H9 (cell line): ENCODE results near the gene TMA16. TPM values are rescaled to one million over a fixed set of nuclear protein-coding genes. Genes with fewer than 3 reads are reported as not detected.

Experiments
- DNase-seq: peaks from one replicate; pipeline ENCODE4 v3.0.0-alpha.2; 2017
- H2AFZ ChIP-seq: one replicate; pipeline ENCODE4 v1.6.1; 2013; ENCODE audit warnings: mild to moderate bottlenecking, low read length, control low read depth, moderate library complexity
- H2AK5ac ChIP-seq: 2 replicates; pipeline ENCODE4 v1.6.1; 2013; ENCODE audit warnings: low read length, control low read depth, mixed read lengths; ENCODE audit not compliant: insufficient read length
- H2BK120ac ChIP-seq: one replicate; pipeline ENCODE4 v1.6.1; 2013; ENCODE audit warnings: low read depth, mild to moderate bottlenecking, low read length, control low read depth, inconsistent platforms; ENCODE audit not compliant: poor library complexity, severe bottlenecking
- H2BK12ac ChIP-seq: 2 replicates; pipeline ENCODE4 v1.6.1; 2013; ENCODE audit warnings: low read length, control low read depth, mixed read lengths, low read depth; ENCODE audit not compliant: insufficient read length
- H2BK15ac ChIP-seq: 2 replicates; pipeline ENCODE4 v1.6.1; 2013; ENCODE audit warnings: low read depth, low read length, control low read depth
- H2BK20ac ChIP-seq: one replicate; pipeline ENCODE4 v1.6.1; 2013; ENCODE audit warnings: low read depth, mild to moderate bottlenecking, low read length, control low read depth, inconsistent platforms; ENCODE audit not compliant: poor library complexity, severe bottlenecking
- H2BK5ac ChIP-seq: 2 replicates; pipeline ENCODE4 v1.6.1; 2013; ENCODE audit warnings: low read length, control low read depth, mixed read lengths; ENCODE audit not compliant: insufficient read length
- H3K14ac ChIP-seq: 2 replicates; pipeline ENCODE4 v1.6.1; 2013; ENCODE audit warnings: low read length, control low read depth; ENCODE audit not compliant: insufficient read depth
- H3K18ac ChIP-seq: 2 replicates; pipeline ENCODE4 v1.6.1; 2013; ENCODE audit warnings: low read depth, mild to moderate bottlenecking, mixed read lengths, low read length, control low read depth; ENCODE audit not compliant: insufficient read length
- H3K23ac ChIP-seq: 2 replicates; pipeline ENCODE4 v1.6.1; 2013; ENCODE audit warnings: low read length, control low read depth, mixed read lengths, low read depth; ENCODE audit not compliant: insufficient read length
- H3K23me2 ChIP-seq: 2 replicates; pipeline ENCODE4 v1.6.1; 2013; ENCODE audit warnings: low read depth, mild to moderate bottlenecking, mixed read lengths, low read length, control low read depth; ENCODE audit not compliant: insufficient read length, poor library complexity, severe bottlenecking
- H3K27ac ChIP-seq: 2 replicates; pipeline ENCODE4 v1.5.1; 2013; ENCODE audit warnings: low read length, control low read depth, mixed read lengths, low read depth; ENCODE audit not compliant: insufficient read length
- H3K27me3 ChIP-seq: 2 replicates; pipeline ENCODE4 v1.6.1; 2013; ENCODE audit warnings: low read length, control low read depth, inconsistent platforms; ENCODE audit not compliant: insufficient read depth
- H3K4ac ChIP-seq: 2 replicates; pipeline ENCODE4 v1.6.1; 2013; ENCODE audit warnings: low read depth, mild to moderate bottlenecking, control low read depth, inconsistent platforms, low read length, moderate library complexity
- H3K4me1 ChIP-seq: 2 replicates; pipeline ENCODE4 v1.6.1; 2013; ENCODE audit warnings: low read length, control low read depth, inconsistent platforms; ENCODE audit not compliant: insufficient read depth
- H3K4me2 ChIP-seq: 2 replicates; pipeline ENCODE4 v1.6.1; 2013; ENCODE audit warnings: low read length, control low read depth, mixed read lengths; ENCODE audit not compliant: insufficient read length, insufficient read depth
- H3K56ac ChIP-seq: 2 replicates; pipeline ENCODE4 v1.6.1; 2013; ENCODE audit warnings: low read depth, mild to moderate bottlenecking, mixed read lengths, low read length, control low read depth; ENCODE audit not compliant: insufficient read length
- H3K79me1 ChIP-seq: 2 replicates; pipeline ENCODE4 v1.6.1; 2013; ENCODE audit warnings: low read depth, mild to moderate bottlenecking, moderate library complexity, low read length, control low read depth, inconsistent platforms; ENCODE audit not compliant: insufficient read depth, poor library complexity, severe bottlenecking
- H3K79me2 ChIP-seq: 2 replicates; pipeline ENCODE4 v1.6.1; 2013; ENCODE audit warnings: low read length, control low read depth, inconsistent platforms; ENCODE audit not compliant: insufficient read depth
- H3K9ac ChIP-seq: 2 replicates; pipeline ENCODE4 v1.6.1; 2013; ENCODE audit warnings: low read length, control low read depth, mixed read lengths; ENCODE audit not compliant: insufficient read length; ENCODE audit errors: extremely low read depth
- H3K9me3 ChIP-seq: one replicate; pipeline ENCODE4 v1.6.1; 2013; ENCODE audit warnings: low read depth, low read length, inconsistent platforms; ENCODE audit not compliant: control insufficient read depth
- H3T11ph ChIP-seq: one replicate; pipeline ENCODE4 v1.6.1; 2013; ENCODE audit warnings: mild to moderate bottlenecking, low read length, control low read depth, inconsistent platforms
- H4K20me1 ChIP-seq: one replicate; pipeline ENCODE4 v1.6.1; 2013; ENCODE audit not compliant: control insufficient read depth, insufficient read length, insufficient read depth
- H4K5ac ChIP-seq: 2 replicates; pipeline ENCODE4 v1.6.1; 2013; ENCODE audit warnings: low read depth, mild to moderate bottlenecking, mixed read lengths, low read length, control low read depth; ENCODE audit not compliant: insufficient read length
- H4K8ac ChIP-seq: replicated peaks from 2 replicates; pipeline ENCODE4 v1.6.1; 2013; ENCODE audit warnings: low read length, control low read depth, mixed read lengths, low read depth; ENCODE audit not compliant: insufficient read length
- H4K91ac ChIP-seq: 2 replicates; pipeline ENCODE4 v1.6.1; 2013; ENCODE audit warnings: low read depth, mild to moderate bottlenecking, moderate library complexity, mixed read lengths, low read length, control low read depth; ENCODE audit not compliant: insufficient read length
- H3K27ac Mint-ChIP-seq, 3 experiments: 2 replicates in 2 of 3; 3 replicates in 1 of 3; pipeline ENCODE4 v1.8.0; 2020 to 2021; ENCODE audit warnings: mixed read lengths in 3 of 3, mild to moderate bottlenecking in 1 of 3, moderate library complexity in 1 of 3
- H3K27me3 Mint-ChIP-seq: 2 replicates; pipeline ENCODE4 v1.8.0; 2021; ENCODE audit warnings: low read depth, mild to moderate bottlenecking, moderate library complexity, mixed read lengths
- H3K36me3 Mint-ChIP-seq, 3 experiments: 2 replicates in 2 of 3; 3 replicates in 1 of 3; pipeline ENCODE4 v1.8.0; 2020 to 2021; ENCODE audit warnings: low read depth in 3 of 3, mixed read lengths in 3 of 3; ENCODE audit not compliant: insufficient read depth in 1 of 3
- H3K4me1 Mint-ChIP-seq, 2 experiments: 2 replicates each; pipeline ENCODE4 v1.8.0; 2020; ENCODE audit warnings: mixed read lengths in 2 of 2
- H3K4me3 Mint-ChIP-seq, 2 experiments: 2 replicates in 1 of 2; 3 replicates in 1 of 2; pipeline ENCODE4 v1.8.0; 2020 to 2021; ENCODE audit warnings: mild to moderate bottlenecking in 2 of 2, mixed read lengths in 2 of 2, moderate library complexity in 1 of 2
- H3K9me3 Mint-ChIP-seq, 2 experiments: 2 replicates in 1 of 2; 3 replicates in 1 of 2; pipeline ENCODE4 v1.8.0; 2020; ENCODE audit warnings: mild to moderate bottlenecking in 2 of 2, mixed read lengths in 2 of 2, moderate library complexity in 1 of 2
- WGBS: extraction: QIAGEN DNeasy Blood & Tissue Kit; methylation state at CpG from one replicate; pipeline ENCODE4 v1.1.7; 2013; ENCODE audit warnings: missing lambda C conversion rate, low lambda C conversion rate, mixed read lengths; ENCODE audit not compliant: insufficient read length; ENCODE audit errors: extremely low coverage; 5-methylcytosine and 5-hydroxymethylcytosine counted together
- total RNA-seq: library from RNA; stranded (reverse); gene quantifications from 2 replicates; pipeline ENCODE4 v1.2.1, GENCODE V29; 2021
- TF ChIP-seq, protein P1 (sequence below): fragments of 200-600 bp; sonication (generic); conservative IDR thresholded peaks from 3 replicates; pipeline ENCODE4 v1.8.0; 2021; ENCODE audit warnings: antibody characterized with exemption, mild to moderate bottlenecking

Gene TMA16
- total RNA-seq, 1 experiment from 2014 or later, result 61.3 TPM

DNA sequence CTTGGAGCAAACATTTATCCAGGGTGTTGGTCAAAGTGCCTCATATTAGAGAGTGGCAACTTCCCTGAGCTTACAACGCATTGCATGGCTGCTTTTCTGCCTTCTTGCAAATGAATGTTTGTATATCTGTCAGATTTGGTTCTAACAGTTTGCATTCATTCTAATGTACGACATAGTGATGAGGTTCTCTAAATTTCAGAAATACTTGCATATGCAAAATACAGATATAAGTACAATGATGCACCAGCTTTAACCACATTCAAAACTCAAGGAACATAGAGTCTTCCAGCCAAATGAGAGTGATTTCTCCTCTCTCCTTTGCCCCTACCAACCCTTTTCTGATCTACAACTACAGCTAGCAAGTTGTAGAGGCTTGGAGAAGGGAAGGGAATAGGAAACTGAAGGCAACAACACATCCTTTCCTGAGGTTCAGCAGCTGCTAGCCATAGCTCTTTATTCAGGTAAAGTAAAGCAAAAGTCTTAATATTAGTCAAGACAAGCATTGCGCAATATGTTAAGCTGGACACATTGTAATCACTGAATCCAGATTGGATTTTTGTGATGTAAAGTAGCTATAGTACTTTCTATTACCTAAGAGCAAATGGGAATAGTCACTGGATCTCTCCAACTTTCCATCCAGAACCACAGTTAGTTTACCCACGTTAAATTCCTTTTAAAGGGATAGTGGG, 27.3 kb upstream of the TMA16 start:
- H3K4me3 Mint-ChIP-seq, result no peak overlapping the region
- no peaks in the 10 kb centered on the region for H3K4me1 ChIP-seq
- H3K27ac Mint-ChIP-seq, result no peak overlapping the region
- H3K9ac ChIP-seq, result no peak overlapping the region
- no peak overlapping the region for H4K91ac ChIP-seq
- no peak for DNase-seq
- H2AFZ ChIP-seq, result no peak overlapping the region
- no peak overlapping the region for H4K5ac ChIP-seq
- H3K14ac ChIP-seq, result no peak overlapping the region
- WGBS, result no CpG with 5 or more reads among the region's 4 CpGs
- H3K9me3 Mint-ChIP-seq, result no peaks in the 10 kb centered on the region
- H3K9me3 ChIP-seq, result no peaks in the 10 kb centered on the region
- no peaks in the 10 kb centered on the region for H3K36me3 Mint-ChIP-seq
- no peak overlapping the region for H3K23ac ChIP-seq
- TF ChIP-seq, protein P1, sequence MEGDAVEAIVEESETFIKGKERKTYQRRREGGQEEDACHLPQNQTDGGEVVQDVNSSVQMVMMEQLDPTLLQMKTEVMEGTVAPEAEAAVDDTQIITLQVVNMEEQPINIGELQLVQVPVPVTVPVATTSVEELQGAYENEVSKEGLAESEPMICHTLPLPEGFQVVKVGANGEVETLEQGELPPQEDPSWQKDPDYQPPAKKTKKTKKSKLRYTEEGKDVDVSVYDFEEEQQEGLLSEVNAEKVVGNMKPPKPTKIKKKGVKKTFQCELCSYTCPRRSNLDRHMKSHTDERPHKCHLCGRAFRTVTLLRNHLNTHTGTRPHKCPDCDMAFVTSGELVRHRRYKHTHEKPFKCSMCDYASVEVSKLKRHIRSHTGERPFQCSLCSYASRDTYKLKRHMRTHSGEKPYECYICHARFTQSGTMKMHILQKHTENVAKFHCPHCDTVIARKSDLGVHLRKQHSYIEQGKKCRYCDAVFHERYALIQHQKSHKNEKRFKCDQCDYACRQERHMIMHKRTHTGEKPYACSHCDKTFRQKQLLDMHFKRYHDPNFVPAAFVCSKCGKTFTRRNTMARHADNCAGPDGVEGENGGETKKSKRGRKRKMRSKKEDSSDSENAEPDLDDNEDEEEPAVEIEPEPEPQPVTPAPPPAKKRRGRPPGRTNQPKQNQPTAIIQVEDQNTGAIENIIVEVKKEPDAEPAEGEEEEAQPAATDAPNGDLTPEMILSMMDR, result no peak
- no peaks in the 10 kb centered on the region for H3K79me1 ChIP-seq
- no peaks in the 10 kb centered on the region for H3K79me2 ChIP-seq
- H3K4ac ChIP-seq, result no peak overlapping the region
- no peak overlapping the region for H3K27ac ChIP-seq
- H3K4me2 ChIP-seq, result no peak overlapping the region
- no peaks in the 10 kb centered on the region for H3K27me3 ChIP-seq
- H3T11ph ChIP-seq, result no peak overlapping the region
- H2BK5ac ChIP-seq, result no peak overlapping the region
- H2BK120ac ChIP-seq, result no peak overlapping the region
- no peaks in the 10 kb centered on the region; the same call in 1 of the 2 replicates for H3K27me3 Mint-ChIP-seq
- no peak overlapping the region for H2BK15ac ChIP-seq
- no peak overlapping the region for H2BK20ac ChIP-seq
- no peak overlapping the region for H2BK12ac ChIP-seq
- H3K18ac ChIP-seq, result no peak overlapping the region
- no peaks in the 10 kb centered on the region for H4K20me1 ChIP-seq
- no peak overlapping the region for H3K56ac ChIP-seq
- H4K8ac ChIP-seq, result no peak overlapping the region
- no peak overlapping the region for H2AK5ac ChIP-seq
- no peaks in the 10 kb centered on the region for H3K23me2 ChIP-seq
- no peaks in the 10 kb centered on the region for H3K4me1 Mint-ChIP-seq
